T-helper 2 cell treated with Interferon-gamma antibody and Interleukin-4, amounts not matched to agents 5 μg/mL and 100 μg/mL, for 36 hours (primary cell): ENCODE data around the gene OR2G3.

Source experiments
- DNase-seq: peaks from one replicate; pipeline ENCODE4 v3.0.0; 2021; ENCODE audit warnings: low spot score
- H3K27ac Mint-ChIP-seq: one replicate; pipeline ENCODE4 v1.8.0; 2021; ENCODE audit warnings: mild to moderate bottlenecking, mixed read lengths
- H3K27me3 Mint-ChIP-seq: one replicate; pipeline ENCODE4 v1.8.0; 2021; ENCODE audit warnings: low read depth, mixed read lengths
- H3K36me3 Mint-ChIP-seq: one replicate; pipeline ENCODE4 v1.8.0; 2021; ENCODE audit warnings: low read depth, mixed read lengths
- H3K4me1 Mint-ChIP-seq: one replicate; pipeline ENCODE4 v1.8.0; 2021; ENCODE audit warnings: low read depth, mixed read lengths
- H3K4me3 Mint-ChIP-seq: one replicate; pipeline ENCODE4 v1.8.0; 2022; ENCODE audit warnings: mild to moderate bottlenecking, moderate library complexity, mixed read lengths
- H3K9me3 Mint-ChIP-seq: one replicate; pipeline ENCODE4 v1.8.0; 2021; ENCODE audit warnings: mixed read lengths

Gene OR2G3

DNA sequence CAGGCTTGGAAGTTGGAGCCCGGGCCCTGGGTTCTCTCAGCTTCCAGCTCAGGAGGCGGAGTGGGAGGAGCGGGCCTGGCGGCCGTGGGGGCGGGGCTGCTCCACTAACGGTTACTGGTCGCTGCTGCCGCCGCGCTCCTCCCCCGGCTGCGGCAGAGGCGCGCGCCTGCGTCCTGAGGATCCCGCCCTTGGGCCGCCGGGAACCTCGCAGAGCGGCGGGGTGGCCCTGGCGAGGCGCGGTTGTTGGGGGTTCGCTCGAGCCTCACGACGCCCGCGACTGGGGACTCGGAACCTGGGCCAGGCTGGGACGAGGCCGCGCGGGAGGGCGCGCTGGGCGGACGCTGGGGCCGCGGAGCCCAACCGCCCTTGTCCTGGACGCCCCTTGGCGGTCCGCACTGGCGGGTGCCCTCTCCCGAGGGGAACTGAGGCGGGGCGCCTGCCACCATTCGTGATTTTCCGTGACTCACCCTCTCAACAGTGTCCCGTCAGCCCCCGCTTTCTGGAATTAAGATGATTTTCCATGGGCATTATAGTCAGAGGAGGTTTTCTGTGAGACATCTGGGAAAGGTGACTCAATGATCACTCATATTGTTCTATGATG, 34.1 kb downstream of the OR2G3 start:
- no peak overlapping the region for H3K4me3 Mint-ChIP-seq
- H3K27me3 Mint-ChIP-seq = peaks cover 4% of the 10 kb centered on the region

DNA sequence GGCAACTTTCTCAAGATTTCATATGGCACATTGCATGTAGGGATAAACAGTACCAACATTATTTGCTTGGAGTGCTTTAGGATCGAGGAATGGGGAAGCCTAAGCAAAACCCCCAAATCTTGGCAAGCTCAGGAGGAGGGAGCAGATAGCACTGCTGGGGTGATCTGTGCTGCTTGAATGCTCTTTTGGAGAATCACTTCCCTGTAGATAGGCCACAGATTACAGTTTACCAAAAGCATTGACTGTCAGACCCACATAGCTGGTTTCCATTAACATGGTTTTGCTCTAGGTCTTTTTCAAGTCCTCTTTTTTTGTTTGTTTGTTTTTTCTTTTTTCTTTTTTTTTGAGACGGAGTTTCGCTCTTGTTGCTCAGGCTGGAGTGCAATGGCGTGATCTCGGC, 37.4 kb downstream of the OR2G3 start:
- H3K36me3 Mint-ChIP-seq = no peaks in the 10 kb centered on the region
- H3K27ac Mint-ChIP-seq = no peak overlapping the region
- peaks cover 4% of the 10 kb centered on the region for H3K27me3 Mint-ChIP-seq
- DNase-seq = no peak
- H3K4me1 Mint-ChIP-seq = no peaks in the 10 kb centered on the region
- no peaks in the 10 kb centered on the region for H3K9me3 Mint-ChIP-seq
- no peak overlapping the region for H3K4me3 Mint-ChIP-seq

More for the DNA sequence above, 34.1 kb downstream of the OR2G3 start:
- Mint-ChIP-seq H3K4me1 (no peaks in the 10 kb centered on the region), H3K9me3 (no peaks in the 10 kb centered on the region), H3K36me3 (no peaks in the 10 kb centered on the region), H3K27ac (no peak overlapping the region)
- peak; percentile 7 for DNase-seq

DNA sequence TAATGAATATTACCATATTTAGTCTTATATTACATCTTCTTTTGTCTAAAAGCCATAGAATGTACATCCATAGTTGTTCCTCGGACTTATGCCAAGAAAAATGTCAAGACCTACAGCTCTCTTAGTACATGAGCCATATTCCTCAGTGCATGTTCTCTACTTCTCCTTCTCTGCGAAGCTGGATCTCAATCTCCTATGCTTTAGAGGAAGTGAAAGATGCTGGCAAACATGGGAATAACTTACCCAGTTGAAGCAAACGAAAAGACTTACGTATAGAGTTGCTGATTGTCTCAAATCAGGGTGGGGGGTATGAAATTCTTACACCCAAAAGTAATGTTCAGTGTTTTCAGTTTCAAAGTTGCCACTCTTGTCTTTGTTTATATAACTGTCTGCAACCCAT, 41.5 kb downstream of the OR2G3 start:
- H3K36me3 Mint-ChIP-seq = no peaks in the 10 kb centered on the region
- H3K9me3 Mint-ChIP-seq = no peaks in the 10 kb centered on the region
- H3K27ac Mint-ChIP-seq = no peak overlapping the region
- H3K4me1 Mint-ChIP-seq = no peaks in the 10 kb centered on the region
- DNase-seq = no peak
- no peaks in the 10 kb centered on the region for H3K27me3 Mint-ChIP-seq
- H3K4me3 Mint-ChIP-seq = no peak overlapping the region

DNA sequence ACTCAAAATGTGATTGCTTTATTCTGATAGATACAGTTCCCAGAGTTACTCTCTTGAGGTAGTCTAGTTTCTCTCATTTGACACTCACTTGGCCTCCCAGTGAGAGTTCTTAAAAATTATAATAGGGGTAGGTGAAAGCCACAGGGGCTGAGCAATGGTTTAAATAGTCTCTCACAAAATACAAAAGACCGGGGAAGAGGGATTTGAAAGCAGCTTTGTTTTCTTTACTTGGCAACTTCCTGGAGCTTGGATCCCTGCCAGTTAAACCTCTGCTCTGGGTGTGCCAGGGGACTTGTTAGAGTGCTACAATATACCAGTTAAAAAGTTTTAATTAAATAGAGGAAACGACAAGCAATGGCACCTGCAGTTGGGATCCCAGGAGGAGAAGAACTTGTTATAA, 42.5 kb downstream of the OR2G3 start:
- H3K4me1 Mint-ChIP-seq = no peaks in the 10 kb centered on the region
- H3K36me3 Mint-ChIP-seq = no peaks in the 10 kb centered on the region
- H3K9me3 Mint-ChIP-seq = no peaks in the 10 kb centered on the region
- H3K27me3 Mint-ChIP-seq = no peaks in the 10 kb centered on the region
- no peak overlapping the region for H3K27ac Mint-ChIP-seq
- H3K4me3 Mint-ChIP-seq = no peak overlapping the region
- no peak for DNase-seq

DNA sequence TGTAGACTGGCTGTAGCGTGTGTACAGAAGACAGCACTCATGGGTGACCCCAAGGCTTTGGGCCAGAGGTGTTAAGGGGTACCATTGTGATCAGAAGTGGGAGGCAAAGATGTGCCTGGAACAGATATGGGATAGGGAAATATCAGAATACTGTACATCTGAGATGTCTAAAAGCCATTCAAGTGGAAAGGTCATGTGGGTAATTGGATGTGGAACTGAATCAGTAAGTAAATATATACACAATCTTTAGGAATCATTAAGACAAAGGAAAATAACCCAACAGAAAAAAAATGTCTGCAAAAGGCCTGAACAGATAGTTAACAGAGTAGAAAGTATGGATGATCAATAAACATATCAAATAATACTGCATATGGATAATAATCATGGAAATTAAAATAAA, 47.7 kb downstream of the OR2G3 start:
- H3K27ac Mint-ChIP-seq = no peak overlapping the region
- no peaks in the 10 kb centered on the region for H3K27me3 Mint-ChIP-seq
- no peaks in the 10 kb centered on the region for H3K9me3 Mint-ChIP-seq
- H3K36me3 Mint-ChIP-seq = no peaks in the 10 kb centered on the region
- no peak for DNase-seq
- no peak overlapping the region for H3K4me3 Mint-ChIP-seq
- H3K4me1 Mint-ChIP-seq = no peaks in the 10 kb centered on the region
